Activated CD4-positive, CD25-positive, alpha-beta regulatory T cell treated with anti-CD3 and anti-CD28 coated beads, Interleukin-2, amount 50 U/mL, for 16 hours (primary cell): ENCODE data around the gene ABCC8.

Experiments used
- DNase-seq: peaks from one replicate; pipeline ENCODE4 v3.0.0-alpha.2; 2020; ENCODE audit warnings: low read depth, low spot score

The ABCC8 gene

GRCh38 chr11:17405232-17406005, 71.2 kb downstream of the ABCC8 start:
- no peak for DNase-seq

- no peak for DNase-seq
These were observed 72.5 kb downstream of the ABCC8 start for GRCh38 chr11:17403980-17404759.

GRCh38 chr11:17402486-17402885, 74.2 kb downstream of the ABCC8 start:
- DNase-seq, result no peak

- DNase-seq, result no peak
These were observed 74.8 kb downstream of the ABCC8 start for GRCh38 chr11:17401841-17402240.

GRCh38 chr11:17401316-17401715, 75.3 kb downstream of the ABCC8 start:
- DNase-seq, result no peak

- DNase-seq, result no peak
These were observed 76.4 kb downstream of the ABCC8 start for GRCh38 chr11:17400048-17400775.

GRCh38 chr11:17399236-17399635, 77.4 kb downstream of the ABCC8 start:
- DNase-seq, result no peak

GRCh38 chr11:17397311-17398002, 79.2 kb downstream of the ABCC8 start:
- no peak for DNase-seq

- DNase-seq, result no peak
These were observed 79.9 kb downstream of the ABCC8 start for GRCh38 chr11:17396598-17397310.

GRCh38 chr11:17395978-17396377, 80.7 kb downstream of the ABCC8 start:
- no peak for DNase-seq

- no peak for DNase-seq
These were observed 81.1 kb downstream of the ABCC8 start for GRCh38 chr11:17395554-17395961.

- no peak for DNase-seq
These were observed 81.8 kb downstream of the ABCC8 start for GRCh38 chr11:17394743-17395390.

GRCh38 chr11:17393472-17393871, 83.2 kb downstream of the ABCC8 start:
- DNase-seq, result no peak

- no peak for DNase-seq
These were observed 83.8 kb downstream of the ABCC8 start for GRCh38 chr11:17392872-17393271.

GRCh38 chr11:17391493-17392355, 84.9 kb downstream of the ABCC8 start:
- DNase-seq, result no peak

GRCh38 chr11:17389957-17390649, 86.5 kb downstream of the ABCC8 start:
- DNase-seq, result no peak

GRCh38 chr11:17389211-17389956, 87.3 kb downstream of the ABCC8 start:
- peak; percentile 60 for DNase-seq

GRCh38 chr11:17388609-17389210, 87.9 kb downstream of the ABCC8 start, which contains the start of gene KCNJ11:
KCNJ11 (minus strand) TSS chr11:17388659; CDS start chr11:17388091, 568 bp downstream.
- no peak for DNase-seq
